ENCODE results near the gene UROS.

UROS gene

GRCh38 chr10:125757742-125758141, 65.3 kb downstream of the UROS start:
- no peak for DNase-seq

- DNase-seq: no peak
Measured at GRCh38 chr10:125756853-125757487, 66.1 kb downstream of the UROS start.

GRCh38 chr10:125756196-125756595, 66.9 kb downstream of the UROS start:
- DNase-seq: no peak

- no peak for DNase-seq
Measured at GRCh38 chr10:125747417-125747816, 75.6 kb downstream of the UROS start.

- no peak for DNase-seq
Measured at GRCh38 chr10:125744909-125745308, 78.1 kb downstream of the UROS start.

GRCh38 chr10:125742465-125742864, 80.6 kb downstream of the UROS start:
- DNase-seq: no peak

- no peak for DNase-seq
Measured at GRCh38 chr10:125739994-125740679, 82.9 kb downstream of the UROS start.

Measured in T-helper 9 cell (primary cell).